Loucy (cell line): ENCODE measurements around the gene ACTA2.

Source experiments
- H2AFZ ChIP-seq: fragments of 200-600 bp; sonication (generic); 2 replicates; pipeline ENCODE4 v1.6.0; 2016; ENCODE audit warnings: antibody characterized with exemption, mild to moderate bottlenecking, low read length, moderate library complexity
- H3F3A ChIP-seq: fragments of 200-600 bp; 2 replicates; pipeline ENCODE4 v1.6.0; 2016; ENCODE audit warnings: antibody characterized with exemption, low read depth, mild to moderate bottlenecking
- H3K27me3 ChIP-seq: fragments of 200-600 bp; sonication (generic); 2 replicates; pipeline ENCODE4 v1.6.1; 2014; ENCODE audit warnings: low read length, mild to moderate bottlenecking; ENCODE audit not compliant: insufficient read depth, poor library complexity, severe bottlenecking
- H3K36me3 ChIP-seq: fragments of 200-600 bp; sonication (generic); 2 replicates; pipeline ENCODE4 v1.6.1; 2016; ENCODE audit warnings: low read length; ENCODE audit not compliant: insufficient read depth
- H3K4me1 ChIP-seq: fragments of 200-600 bp; sonication (generic); 2 replicates; pipeline ENCODE4 v1.5.1; 2014; ENCODE audit warnings: low read length, mild to moderate bottlenecking; ENCODE audit not compliant: insufficient read depth, poor library complexity, severe bottlenecking
- H3K4me2 ChIP-seq: fragments of 200-600 bp; sonication (generic); 2 replicates; pipeline ENCODE4 v1.6.0; 2014; ENCODE audit warnings: antibody characterized with exemption, low read length, low read depth, mild to moderate bottlenecking; ENCODE audit not compliant: poor library complexity, severe bottlenecking
- H3K4me3 ChIP-seq: fragments of 200-600 bp; sonication (generic); 2 replicates; pipeline ENCODE4 v1.5.1; 2014; ENCODE audit warnings: low read length, mild to moderate bottlenecking, mixed read lengths; ENCODE audit not compliant: poor library complexity, severe bottlenecking
- H3K79me2 ChIP-seq: fragments of 200-600 bp; sonication (generic); 2 replicates; pipeline ENCODE4 v1.6.1; 2014; ENCODE audit warnings: low read length; ENCODE audit not compliant: insufficient read depth
- H3K9ac ChIP-seq: fragments of 200-600 bp; sonication (generic); 2 replicates; pipeline ENCODE4 v1.6.0; 2014; ENCODE audit warnings: mild to moderate bottlenecking, low read depth, low read length, moderate library complexity; ENCODE audit not compliant: poor library complexity, severe bottlenecking
- H3K9me2 ChIP-seq: fragments of 200-600 bp; sonication (generic); replicated peaks from 2 replicates; pipeline ENCODE4 v1.6.1; 2016; ENCODE audit warnings: low read depth, low read length, mixed read lengths
- H3K9me3 ChIP-seq: fragments of 200-600 bp; sonication (generic); 2 replicates; pipeline ENCODE4 v1.6.1; 2014; ENCODE audit warnings: mild to moderate bottlenecking, antibody characterized with exemption, low read length, low read depth; ENCODE audit not compliant: insufficient read depth
- H4K20me1 ChIP-seq: fragments of 200-600 bp; sonication (generic); 2 replicates; pipeline ENCODE4 v1.6.0; 2014; ENCODE audit warnings: antibody characterized with exemption, low read length, mild to moderate bottlenecking; ENCODE audit not compliant: insufficient read depth, poor library complexity, severe bottlenecking
- CTCF ChIP-seq: fragments of 200-600 bp; sonication (generic); conservative IDR thresholded peaks from 2 replicates; pipeline ENCODE4 v1.5.1; 2014; ENCODE audit warnings: mild to moderate bottlenecking, antibody characterized with exemption, low read length
- EZH2phosphoT487 ChIP-seq: fragments of 200-600 bp; IDR thresholded peaks from 2 replicates; pipeline ENCODE4 v1.6.1; 2018; ENCODE audit warnings: antibody characterized with exemption, mild to moderate bottlenecking, moderate library complexity, borderline replicate concordance

The ACTA2 gene

GRCh38 chr10:88908194-88908593 lies 44.4 kb downstream of the ACTA2 start:
- H3K4me1 ChIP-seq, result no peaks in the 10 kb centered on the region
- no peaks in the 10 kb centered on the region for H3K27me3 ChIP-seq
- peaks cover 94% of the 10 kb centered on the region for H3K36me3 ChIP-seq
- no peak overlapping the region for H3K4me2 ChIP-seq
- H3F3A ChIP-seq, result 0 out of 2 replicates have a peak, but pooled peaks cover 3% of the 10 kb centered on the region
- no peaks in the 10 kb centered on the region for H3K79me2 ChIP-seq
- peaks cover 3% of the 10 kb centered on the region for H4K20me1 ChIP-seq
- TF ChIP-seq CTCF, result no peak
- TF ChIP-seq EZH2phosphoT487, result no peak
- no peaks in the 10 kb centered on the region for H3K9me2 ChIP-seq
- H3K9ac ChIP-seq, result no peak overlapping the region
- no peaks in the 10 kb centered on the region for H3K9me3 ChIP-seq
- no peak overlapping the region for H3K4me3 ChIP-seq
- H2AFZ ChIP-seq, result no peak overlapping the region

- H3K4me1 ChIP-seq, result no peaks in the 10 kb centered on the region
- no peaks in the 10 kb centered on the region for H3K79me2 ChIP-seq
- no peak overlapping the region for H3K4me2 ChIP-seq
- H4K20me1 ChIP-seq, result peaks cover 7% of the 10 kb centered on the region
- H3K36me3 ChIP-seq, result peaks cover 97% of the 10 kb centered on the region
- H3F3A ChIP-seq, result 0 out of 2 replicates have a peak, but pooled peaks cover 4% of the 10 kb centered on the region
- TF ChIP-seq EZH2phosphoT487 (no peak), CTCF (no peak)
- no peak overlapping the region for H3K4me3 ChIP-seq
- no peak overlapping the region for H3K9ac ChIP-seq
- no peaks in the 10 kb centered on the region for H3K9me3 ChIP-seq
- no peak overlapping the region for H2AFZ ChIP-seq
- no peaks in the 10 kb centered on the region for H3K9me2 ChIP-seq
- no peaks in the 10 kb centered on the region for H3K27me3 ChIP-seq
Measured at GRCh38 chr10:88906921-88907320, 45.7 kb downstream of the ACTA2 start.

DNA sequence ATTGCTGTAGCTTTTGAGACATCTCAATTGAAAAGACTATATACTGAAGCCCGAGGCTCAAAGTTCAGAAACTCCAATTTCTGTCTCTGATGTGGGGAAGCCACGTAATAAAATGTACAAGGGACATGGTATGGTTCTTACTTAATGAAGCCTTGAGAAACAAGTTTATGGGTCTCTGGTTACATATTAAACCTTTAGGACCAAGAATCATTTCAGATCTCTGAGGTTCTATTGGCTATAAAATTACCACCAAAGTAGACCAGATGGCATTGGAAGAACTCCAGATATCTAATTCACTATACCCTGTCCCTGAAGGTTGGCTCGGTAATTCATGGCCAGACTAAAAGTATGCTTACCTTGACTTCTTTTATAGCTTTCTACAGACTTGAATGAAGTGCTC lies 48.9 kb downstream of the ACTA2 start:
- no peak overlapping the region for H2AFZ ChIP-seq
- H4K20me1 ChIP-seq, result peaks cover 29% of the 10 kb centered on the region
- H3K4me3 ChIP-seq, result no peak overlapping the region
- no peaks in the 10 kb centered on the region for H3K27me3 ChIP-seq
- peaks cover 9% of the 10 kb centered on the region for H3K4me1 ChIP-seq
- no peaks in the 10 kb centered on the region for H3K9me3 ChIP-seq
- peaks cover 23% of the 10 kb centered on the region for H3K79me2 ChIP-seq
- H3F3A ChIP-seq, result 0 out of 2 replicates have a peak, but pooled peaks cover 4% of the 10 kb centered on the region
- TF ChIP-seq EZH2phosphoT487 (peak; percentile 67), CTCF (no peak)
- peaks cover 94% of the 10 kb centered on the region for H3K36me3 ChIP-seq
- no peak overlapping the region for H3K9ac ChIP-seq
- H3K4me2 ChIP-seq, result no peak overlapping the region
- no peaks in the 10 kb centered on the region for H3K9me2 ChIP-seq
